ENCODE results near the gene ZNF500.
A peak's percentile ranks its signal among the peaks of the same experiment; 100 is the strongest.

Gene ZNF500

GRCh38 chr16:4766875-4767628 lies at the start of gene ZNF500:
Gene ZNF500, minus strand, starts transcription at chr16:4767162. Its CDS starts 1,184 bp downstream, at chr16:4765978.
- Histone ChIP-seq H3K9me3 (no peaks in the 10 kb centered on the region), H3K4me3 (ENCODE audit: low read depth in 1 of 2, low read length in 1 of 2) (peak within 1 kb of the TSS; percentile 80 to 97), H3K27me3 (no peaks in the 10 kb centered on the region), H3K36me3 (peaks cover 15% of the 10 kb centered on the region), H3K4me1 (ENCODE audit: control insufficient read depth in 1 of 2, insufficient read depth in 1 of 2, low read depth in 1 of 2, low read length in 1 of 2) (peaks cover 32 to 33% of the 10 kb centered on the region in 2 experiments), H3K27ac (peak within 1 kb of the TSS; percentile 49)
- TF ChIP-seq, protein P1, sequence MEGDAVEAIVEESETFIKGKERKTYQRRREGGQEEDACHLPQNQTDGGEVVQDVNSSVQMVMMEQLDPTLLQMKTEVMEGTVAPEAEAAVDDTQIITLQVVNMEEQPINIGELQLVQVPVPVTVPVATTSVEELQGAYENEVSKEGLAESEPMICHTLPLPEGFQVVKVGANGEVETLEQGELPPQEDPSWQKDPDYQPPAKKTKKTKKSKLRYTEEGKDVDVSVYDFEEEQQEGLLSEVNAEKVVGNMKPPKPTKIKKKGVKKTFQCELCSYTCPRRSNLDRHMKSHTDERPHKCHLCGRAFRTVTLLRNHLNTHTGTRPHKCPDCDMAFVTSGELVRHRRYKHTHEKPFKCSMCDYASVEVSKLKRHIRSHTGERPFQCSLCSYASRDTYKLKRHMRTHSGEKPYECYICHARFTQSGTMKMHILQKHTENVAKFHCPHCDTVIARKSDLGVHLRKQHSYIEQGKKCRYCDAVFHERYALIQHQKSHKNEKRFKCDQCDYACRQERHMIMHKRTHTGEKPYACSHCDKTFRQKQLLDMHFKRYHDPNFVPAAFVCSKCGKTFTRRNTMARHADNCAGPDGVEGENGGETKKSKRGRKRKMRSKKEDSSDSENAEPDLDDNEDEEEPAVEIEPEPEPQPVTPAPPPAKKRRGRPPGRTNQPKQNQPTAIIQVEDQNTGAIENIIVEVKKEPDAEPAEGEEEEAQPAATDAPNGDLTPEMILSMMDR (IDR thresholded peaks at IDR 0.05) = peak; percentile 1

- Histone ChIP-seq H3K36me3 (peaks cover 100% of the 10 kb centered on the region), H3K27ac (no peak overlapping the region), H3K4me1 (ENCODE audit: control insufficient read depth in 1 of 2, insufficient read depth in 1 of 2, low read depth in 1 of 2, low read length in 1 of 2) (no peaks in the 10 kb centered on the region), H3K4me3 (ENCODE audit: low read depth in 1 of 2, low read length in 1 of 2) (no peak overlapping the region), H3K27me3 (no peaks in the 10 kb centered on the region), H3K9me3 (no peaks in the 10 kb centered on the region)
- TF ChIP-seq, protein P1 (IDR thresholded peaks at IDR 0.05) = no peak
These were observed 47.7 kb upstream of the ZNF500 start for GRCh38 chr16:4814542-4815173.

DNA sequence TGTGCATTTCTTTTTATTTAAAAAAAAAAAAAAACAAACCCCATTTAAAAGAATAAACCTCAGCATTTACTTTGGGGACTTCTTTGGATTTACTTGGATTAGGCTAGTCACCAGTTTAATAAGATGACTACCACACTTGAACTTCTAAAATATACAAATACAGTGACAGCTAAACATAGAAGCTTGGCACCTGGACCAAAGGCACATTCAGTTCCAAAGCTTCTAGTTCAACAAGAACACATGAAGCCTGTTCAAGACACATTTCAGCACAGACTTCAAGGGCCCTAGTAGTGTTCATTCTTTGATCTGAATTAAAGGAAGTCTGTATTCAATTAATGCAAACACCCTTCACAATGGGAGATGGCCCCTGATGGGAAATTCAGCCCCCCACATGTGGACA lies 47.1 kb upstream of the ZNF500 start:
- no peaks in the 10 kb centered on the region for H3K27me3 ChIP-seq
- H3K36me3 ChIP-seq = peaks cover 100% of the 10 kb centered on the region
- H3K4me3 ChIP-seq (ENCODE audit: low read depth in 1 of 2, low read length in 1 of 2) = no peak overlapping the region
- H3K9me3 ChIP-seq = no peaks in the 10 kb centered on the region
- TF ChIP-seq, protein P1 (IDR thresholded peaks at IDR 0.05) = no peak
- no peak overlapping the region for H3K27ac ChIP-seq
- H3K4me1 ChIP-seq (ENCODE audit: control insufficient read depth in 1 of 2, insufficient read depth in 1 of 2, low read depth in 1 of 2, low read length in 1 of 2) = no peaks in the 10 kb centered on the region

DNA sequence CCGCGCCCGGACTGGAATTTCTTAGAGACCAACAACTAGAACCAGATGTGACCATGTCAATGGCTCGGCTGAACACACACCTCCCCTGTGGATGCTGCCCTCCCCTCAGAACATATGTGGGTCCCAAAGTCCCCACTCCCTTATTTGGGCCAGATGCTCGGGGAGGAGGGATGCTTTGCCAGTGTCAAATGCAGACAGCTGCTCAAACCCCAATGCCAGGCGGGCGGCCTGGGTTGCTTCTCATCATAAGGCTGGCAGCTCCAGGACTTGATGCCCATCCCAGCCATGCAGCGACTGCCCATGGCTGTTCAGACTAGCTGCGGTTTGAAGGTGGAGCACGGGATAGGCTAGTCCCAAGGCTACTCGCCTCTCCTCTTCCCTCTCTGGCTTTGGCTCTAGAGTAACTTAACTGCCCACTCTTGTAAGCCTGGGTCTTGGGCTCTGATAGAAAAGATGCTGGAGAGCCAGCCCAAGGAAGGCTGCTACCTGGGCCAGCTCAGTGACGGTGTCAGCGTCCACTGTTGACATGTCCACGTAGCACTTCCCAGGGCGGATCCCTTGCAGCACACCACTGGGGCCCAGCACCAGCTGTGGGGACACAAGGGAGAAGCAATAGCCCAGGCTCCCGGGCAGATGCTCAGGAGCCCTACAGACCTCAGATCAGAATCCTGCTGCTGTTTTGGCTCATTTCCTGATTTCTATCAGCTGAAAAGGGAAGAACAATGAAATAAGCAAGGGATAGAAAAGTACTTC lies 46.5 kb upstream of the ZNF500 start:
- Histone ChIP-seq H3K27me3 (no peaks in the 10 kb centered on the region), H3K4me1 (ENCODE audit: control insufficient read depth in 1 of 2, insufficient read depth in 1 of 2, low read depth in 1 of 2, low read length in 1 of 2) (no peaks in the 10 kb centered on the region), H3K4me3 (ENCODE audit: low read depth in 1 of 2, low read length in 1 of 2) (no peak overlapping the region), H3K9me3 (no peaks in the 10 kb centered on the region), H3K36me3 (peaks cover 100% of the 10 kb centered on the region), H3K27ac (no peak overlapping the region)
- TF ChIP-seq, protein P1 (IDR thresholded peaks at IDR 0.05) = no peak

GRCh38 chr16:4811773-4812172 lies 44.8 kb upstream of the ZNF500 start:
- TF ChIP-seq, protein P1 (IDR thresholded peaks at IDR 0.05) = no peak

More at GRCh38 chr16:4811773-4812172, 44.8 kb upstream of the ZNF500 start:
- Histone ChIP-seq H3K4me1 (ENCODE audit: control insufficient read depth in 1 of 2, insufficient read depth in 1 of 2, low read depth in 1 of 2, low read length in 1 of 2) (no peaks in the 10 kb centered on the region), H3K36me3 (peaks cover 98% of the 10 kb centered on the region), H3K27ac (no peak overlapping the region), H3K9me3 (no peaks in the 10 kb centered on the region), H3K27me3 (no peaks in the 10 kb centered on the region), H3K4me3 (ENCODE audit: low read depth in 1 of 2, low read length in 1 of 2) (no peak overlapping the region)

Data from neutrophil (primary cell).